ENCODE results near the gene TARS2.

TARS2 gene

DNA sequence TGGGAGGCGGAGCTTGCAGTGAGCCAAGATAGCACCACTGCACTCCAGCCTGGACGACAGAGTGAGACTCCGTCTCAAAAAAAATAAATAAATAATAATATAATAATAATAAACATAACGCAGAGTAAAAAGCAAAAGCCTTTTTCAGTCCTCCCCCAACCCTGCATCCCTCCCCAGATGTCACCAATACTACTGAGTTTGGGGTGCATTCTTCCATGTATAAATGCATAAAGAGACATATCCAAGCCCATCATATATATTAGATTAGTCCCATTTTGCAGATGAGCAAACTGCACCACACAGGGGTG, 61.1 kb downstream of the TARS2 start:
- H3K9ac ChIP-seq (ENCODE audit: low read depth, low read length, poor library complexity), result no peak overlapping the region
- H3K18ac ChIP-seq (ENCODE audit: low read length), result peak overlapping the region; percentile 60
- H2AFZ ChIP-seq (ENCODE audit: low read length), result peak overlapping the region; percentile 93
- H4K8ac ChIP-seq (ENCODE audit: low read depth, low read length), result no peak overlapping the region
- no peak overlapping the region for H2BK120ac ChIP-seq (ENCODE audit: low read depth, low read length)
- no peak overlapping the region for H4K91ac ChIP-seq (ENCODE audit: low read depth, low read length, poor library complexity)
- no peak overlapping the region for H2AK5ac ChIP-seq (ENCODE audit: low read depth, low read length)
- no peaks in the 10 kb centered on the region for H3K36me3 ChIP-seq (replicated peaks in 1 of 2; ENCODE audit: control insufficient read depth in 2 of 2, insufficient read depth in 2 of 2, low read length in 2 of 2)
- H3K4ac ChIP-seq (ENCODE audit: low read length), result no peak overlapping the region
- H2BK15ac ChIP-seq (ENCODE audit: low read length), result no peak overlapping the region
- no peaks in the 10 kb centered on the region for H3K9me3 ChIP-seq (replicated peaks in 1 of 2; ENCODE audit: control insufficient read depth in 2 of 2, insufficient read depth in 1 of 2, low read depth in 1 of 2, low read length in 2 of 2)
- WGBS, 2 donors (ENCODE audit: extremely low coverage in 2 of 2, insufficient read length in 2 of 2, insufficient replicate concordance in 1 of 2), result no CpG with 5 or more reads among the region's 4 CpGs
- no peak overlapping the region for H2BK12ac ChIP-seq (ENCODE audit: low read length)
- H3K14ac ChIP-seq (ENCODE audit: low read length), result no peak overlapping the region
- H3K79me1 ChIP-seq (ENCODE audit: low read depth, low read length), result no peaks in the 10 kb centered on the region
- H2BK5ac ChIP-seq (ENCODE audit: low read length), result peak overlapping the region; percentile 0
- H3K4me1 ChIP-seq (ENCODE audit: control insufficient read depth in 2 of 2, insufficient read depth in 1 of 2, low read depth in 1 of 2, low read length in 2 of 2), result peaks cover 14 to 18% of the 10 kb centered on the region in 2 donors
- H3K4me3 ChIP-seq (ENCODE audit: low read length in 2 of 2), result peak overlapping the region in 1 of 2 donors; percentile 55
- no peak overlapping the region for H3K27ac ChIP-seq (replicated peaks; ENCODE audit: low read length)
- H3K27me3 ChIP-seq (ENCODE audit: control insufficient read depth in 3 of 3, insufficient read depth in 3 of 3, low read depth in 1 of 3, low read length in 3 of 3), result peaks cover 0 to 18% (median 0%) of the 10 kb centered on the region in 3 experiments
- peak overlapping the region; percentile 98 for H3K4me2 ChIP-seq (ENCODE audit: insufficient read depth, low read length, poor library complexity, severe bottlenecking)
- H3K23ac ChIP-seq (ENCODE audit: low read depth, low read length, poor library complexity), result no peak overlapping the region
- no peak for DNase-seq (ENCODE audit: low spot score)

DNA sequence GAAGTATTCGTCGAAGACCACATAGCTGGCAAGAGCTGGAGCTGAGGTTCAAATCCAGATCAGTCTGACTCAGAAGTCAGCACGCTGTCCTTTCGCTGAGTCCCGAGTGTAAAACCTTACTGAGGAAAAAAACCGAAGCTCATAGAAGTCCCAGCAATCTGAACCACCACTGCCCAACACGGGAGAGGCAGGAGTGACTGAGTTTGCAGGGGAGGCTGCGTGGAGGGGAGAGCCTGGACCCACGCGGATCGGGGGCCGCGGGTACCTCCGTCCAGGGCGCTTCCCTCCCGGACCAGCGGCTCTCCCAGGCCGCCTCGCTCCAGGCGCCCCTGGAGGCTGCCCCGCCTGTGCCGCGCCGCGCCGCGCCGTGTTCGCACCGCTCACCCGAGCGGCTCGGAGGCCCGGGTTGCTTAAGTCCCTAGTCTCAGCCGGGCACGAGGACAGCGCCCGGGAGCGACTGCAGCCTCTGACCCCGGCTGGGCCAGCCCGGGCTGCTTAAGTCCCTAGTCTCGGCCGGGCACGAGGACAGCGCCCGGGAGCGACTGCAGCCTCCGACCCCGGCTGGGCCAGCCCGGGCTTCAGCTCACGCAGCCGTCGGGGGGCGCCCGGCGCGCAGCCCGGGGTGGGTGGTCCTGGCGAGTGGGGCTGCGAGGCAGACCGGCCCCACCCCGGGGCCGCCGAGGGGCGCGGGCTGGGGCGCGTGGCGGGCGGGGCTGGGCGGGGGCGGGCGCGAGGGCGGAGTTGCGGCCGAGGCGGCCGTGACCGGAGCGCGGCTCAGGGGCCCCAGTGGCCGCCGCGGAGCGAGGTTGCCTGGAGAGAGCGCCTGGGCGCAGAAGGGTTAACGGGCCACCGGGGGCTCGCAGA, 61.6 kb downstream of the TARS2 start, which contains the start of gene ADAMTSL4:
Gene ADAMTSL4, plus strand, starts transcription at position 777 of the 864 bp plus-strand sequence. CDS start 2,881 bp downstream, outside the sequence.
- Histone ChIP-seq H3K9ac (ENCODE audit: low read depth, low read length, poor library complexity) (peak within 1 kb of the TSS; percentile 80), H2AK5ac (ENCODE audit: low read depth, low read length) (peak within 1 kb of the TSS; percentile 79), H3K9me3 (replicated peaks in 1 of 2; ENCODE audit: control insufficient read depth in 2 of 2, insufficient read depth in 1 of 2, low read depth in 1 of 2, low read length in 2 of 2) (no peaks in the 10 kb centered on the region), H3K4me1 (ENCODE audit: control insufficient read depth in 2 of 2, insufficient read depth in 1 of 2, low read depth in 1 of 2, low read length in 2 of 2) (peaks cover 9 to 13% of the 10 kb centered on the region in 2 donors), H2BK12ac (ENCODE audit: low read length) (no peak within 1 kb of the TSS), H2BK15ac (ENCODE audit: low read length) (no peak within 1 kb of the TSS), H3K4me2 (ENCODE audit: insufficient read depth, low read length, poor library complexity, severe bottlenecking) (peak within 1 kb of the TSS; percentile 98), H2BK120ac (ENCODE audit: low read depth, low read length) (peak within 1 kb of the TSS; percentile 78), H4K91ac (ENCODE audit: low read depth, low read length, poor library complexity) (no peak within 1 kb of the TSS), H3K79me1 (ENCODE audit: low read depth, low read length) (no peaks in the 10 kb centered on the region), H3K27ac (replicated peaks; ENCODE audit: low read length) (no peak within 1 kb of the TSS), H3K4ac (ENCODE audit: low read length) (no peak within 1 kb of the TSS), H3K4me3 (ENCODE audit: low read length in 2 of 2) (peak within 1 kb of the TSS; percentile 55 to 78), H3K23ac (ENCODE audit: low read depth, low read length, poor library complexity) (peak within 1 kb of the TSS; percentile 77), H2BK5ac (ENCODE audit: low read length) (peak within 1 kb of the TSS; percentile 0), H3K36me3 (replicated peaks in 1 of 2; ENCODE audit: control insufficient read depth in 2 of 2, insufficient read depth in 2 of 2, low read length in 2 of 2) (no peaks in the 10 kb centered on the region), H3K14ac (ENCODE audit: low read length) (peak within 1 kb of the TSS; percentile 47), H3K18ac (ENCODE audit: low read length) (peak within 1 kb of the TSS; percentile 92), H2AFZ (ENCODE audit: low read length) (peak within 1 kb of the TSS; percentile 93), H4K8ac (ENCODE audit: low read depth, low read length) (peak within 1 kb of the TSS; percentile 10), H3K27me3 (ENCODE audit: control insufficient read depth in 3 of 3, insufficient read depth in 3 of 3, low read depth in 1 of 3, low read length in 3 of 3) (peaks cover 0 to 18% (median 0%) of the 10 kb centered on the region in 3 experiments)
- DNase-seq (ENCODE audit: low spot score), result no peak
- WGBS, 2 donors (ENCODE audit: extremely low coverage in 2 of 2, insufficient read length in 2 of 2, insufficient replicate concordance in 1 of 2), result no CpG with 5 or more reads among the region's 91 CpGs

DNA sequence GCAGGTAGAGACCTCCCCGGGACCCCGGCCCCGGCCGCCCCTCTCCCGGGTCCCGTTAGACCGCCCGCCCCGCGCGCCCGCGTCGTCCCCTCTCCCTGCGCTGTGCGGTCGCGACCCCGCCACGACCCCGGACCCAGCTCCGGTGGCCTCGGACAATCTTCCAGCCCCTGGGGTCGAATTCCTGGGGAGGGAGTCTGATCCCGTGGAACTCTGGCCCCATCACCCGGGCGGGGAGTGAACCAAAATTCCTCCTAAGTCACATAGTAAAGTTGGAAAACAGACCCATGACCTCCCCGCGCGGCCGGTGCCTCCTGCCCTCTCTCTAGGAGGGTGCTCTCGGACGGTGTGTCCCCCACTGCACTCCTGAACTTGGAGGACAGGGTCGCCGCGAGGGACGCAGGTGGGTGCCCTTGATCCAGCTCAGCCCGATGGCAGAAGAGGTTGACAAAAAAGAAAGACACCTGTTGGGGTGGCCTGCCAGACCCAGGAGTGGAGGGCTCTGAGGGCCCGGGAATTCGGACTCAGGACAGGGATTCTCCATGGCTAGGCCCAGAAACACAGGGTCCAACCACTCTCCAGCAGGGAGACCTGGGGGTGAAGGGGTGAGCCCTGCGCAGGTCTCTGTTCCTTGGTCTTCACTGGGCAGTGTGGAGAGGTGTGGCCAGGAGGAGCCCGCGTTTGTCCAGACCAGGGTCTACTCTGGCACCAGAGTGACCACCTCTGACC, 62.4 kb downstream of the TARS2 start:
- H3K36me3 ChIP-seq (replicated peaks in 1 of 2; ENCODE audit: control insufficient read depth in 2 of 2, insufficient read depth in 2 of 2, low read length in 2 of 2), result no peaks in the 10 kb centered on the region
- peak overlapping the region; percentile 79 for H2AK5ac ChIP-seq (ENCODE audit: low read depth, low read length)
- H2AFZ ChIP-seq (ENCODE audit: low read length), result peak overlapping the region; percentile 85
- H3K79me1 ChIP-seq (ENCODE audit: low read depth, low read length), result no peaks in the 10 kb centered on the region
- peaks cover 0 to 18% (median 0%) of the 10 kb centered on the region in 3 experiments for H3K27me3 ChIP-seq (ENCODE audit: control insufficient read depth in 3 of 3, insufficient read depth in 3 of 3, low read depth in 1 of 3, low read length in 3 of 3)
- H2BK15ac ChIP-seq (ENCODE audit: low read length), result no peak overlapping the region
- H3K18ac ChIP-seq (ENCODE audit: low read length), result peak overlapping the region; percentile 84
- peak overlapping the region; percentile 10 for H3K9ac ChIP-seq (ENCODE audit: low read depth, low read length, poor library complexity)
- H3K4me1 ChIP-seq (ENCODE audit: control insufficient read depth in 2 of 2, insufficient read depth in 1 of 2, low read depth in 1 of 2, low read length in 2 of 2), result peaks cover 9 to 12% of the 10 kb centered on the region in 2 donors
- no peak overlapping the region for H3K27ac ChIP-seq (replicated peaks; ENCODE audit: low read length)
- H3K4me3 ChIP-seq (ENCODE audit: low read length in 2 of 2), result peak overlapping the region in 1 of 2 donors; percentile 31
- no peak overlapping the region for H2BK5ac ChIP-seq (ENCODE audit: low read length)
- H4K8ac ChIP-seq (ENCODE audit: low read depth, low read length), result peak overlapping the region; percentile 10
- H3K4ac ChIP-seq (ENCODE audit: low read length), result no peak overlapping the region
- WGBS, 2 donors (ENCODE audit: extremely low coverage in 2 of 2, insufficient read length in 2 of 2, insufficient replicate concordance in 1 of 2), result no CpG with 5 or more reads among the region's 43 CpGs
- no peak for DNase-seq (ENCODE audit: low spot score)
- no peaks in the 10 kb centered on the region for H3K9me3 ChIP-seq (replicated peaks in 1 of 2; ENCODE audit: control insufficient read depth in 2 of 2, insufficient read depth in 1 of 2, low read depth in 1 of 2, low read length in 2 of 2)
- H2BK120ac ChIP-seq (ENCODE audit: low read depth, low read length), result no peak overlapping the region
- peak overlapping the region; percentile 70 for H3K23ac ChIP-seq (ENCODE audit: low read depth, low read length, poor library complexity)
- H3K14ac ChIP-seq (ENCODE audit: low read length), result no peak overlapping the region
- no peak overlapping the region for H4K91ac ChIP-seq (ENCODE audit: low read depth, low read length, poor library complexity)
- H2BK12ac ChIP-seq (ENCODE audit: low read length), result no peak overlapping the region
- H3K4me2 ChIP-seq (ENCODE audit: insufficient read depth, low read length, poor library complexity, severe bottlenecking), result peak overlapping the region; percentile 98
